NT2/D1 (cell line): ENCODE results near the gene SMIM3.

Experiments used
- YY1 ChIP-seq: IDR thresholded peaks from 2 replicates; pipeline ENCODE4 v1.6.1; 2011; ENCODE audit not compliant: insufficient read length, insufficient read depth
- ZNF274 ChIP-seq: IDR thresholded peaks from 2 replicates; pipeline ENCODE4 v1.6.1; 2011; ENCODE audit warnings: mild to moderate bottlenecking, low read depth, low read length

DNA sequence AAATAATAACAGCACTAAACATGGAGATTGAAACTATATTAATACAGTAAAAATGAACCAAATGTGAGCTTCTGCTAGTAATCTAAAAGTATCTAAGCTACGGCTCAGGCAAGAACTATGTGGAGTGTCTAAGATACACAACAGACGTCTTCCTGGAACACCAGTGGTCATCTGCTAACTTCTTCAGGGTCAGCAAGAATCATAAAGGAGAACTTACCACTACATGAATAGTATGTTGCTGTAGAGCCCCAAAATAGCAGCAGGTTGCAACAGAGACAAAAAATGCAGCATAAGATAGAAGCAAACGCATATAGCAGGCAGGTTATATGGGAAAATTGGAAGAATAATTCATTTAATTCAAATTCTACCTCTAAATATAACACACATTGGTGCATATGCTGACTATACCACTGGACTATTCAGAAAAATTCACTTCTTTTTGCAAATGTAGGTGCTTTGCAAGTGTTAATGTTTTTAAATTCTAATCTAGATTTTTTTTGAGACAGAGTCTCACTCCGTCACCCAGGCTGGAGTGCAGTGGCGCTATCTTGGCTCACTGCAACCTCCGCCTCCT is 46.8 kb upstream of the SMIM3 start:
- TF ChIP-seq YY1 (no peak), ZNF274 (no peak)
